Activated T-helper 2 cell treated with anti-CD3 and anti-CD28 coated beads, Interferon-gamma antibody, Interleukin-2, Interleukin-4, amounts not matched to agents 10 μg/mL and 5 μg/mL and 100 μg/mL, durations not matched to agents 14 hours and 24 hours and 36 hours (primary cell): Measurements from ENCODE around the gene ANO7. TPM values are rescaled to one million over a fixed set of nuclear protein-coding genes. Genes with fewer than 3 reads are reported as not detected.

ENCODE experiments used
- DNase-seq: peaks from one replicate; pipeline ENCODE4 v3.0.0; 2021; ENCODE audit warnings: low spot score
- H3K27ac Mint-ChIP-seq: one replicate; pipeline ENCODE4 v1.8.0; 2021; ENCODE audit warnings: mixed read lengths
- H3K27me3 Mint-ChIP-seq: one replicate; pipeline ENCODE4 v1.8.0; 2021; ENCODE audit warnings: low read depth, mixed read lengths
- H3K36me3 Mint-ChIP-seq: one replicate; pipeline ENCODE4 v1.8.0; 2021; ENCODE audit warnings: low read depth, mixed read lengths
- H3K4me1 Mint-ChIP-seq: one replicate; pipeline ENCODE4 v1.8.0; 2021; ENCODE audit warnings: low read depth, mixed read lengths
- H3K4me3 Mint-ChIP-seq: one replicate; pipeline ENCODE4 v1.8.0; 2021; ENCODE audit warnings: low read depth, mild to moderate bottlenecking, moderate library complexity, mixed read lengths
- H3K9me3 Mint-ChIP-seq: one replicate; pipeline ENCODE4 v1.8.0; 2021; ENCODE audit warnings: mixed read lengths
- intact Hi-C: fragments of 100-400 bp; cut with micrococcal nuclease; formaldehyde crosslinking; loops from one replicate; pipeline ENCODE4 v1.15.1; 2023
- total RNA-seq: library from RNA; stranded (reverse); gene quantifications from 2 replicates; pipeline ENCODE4 v1.2.3, GENCODE V29; 2022

Gene ANO7
- total RNA-seq, 1 donor from 2014 or later: 4.3 TPM

DNA sequence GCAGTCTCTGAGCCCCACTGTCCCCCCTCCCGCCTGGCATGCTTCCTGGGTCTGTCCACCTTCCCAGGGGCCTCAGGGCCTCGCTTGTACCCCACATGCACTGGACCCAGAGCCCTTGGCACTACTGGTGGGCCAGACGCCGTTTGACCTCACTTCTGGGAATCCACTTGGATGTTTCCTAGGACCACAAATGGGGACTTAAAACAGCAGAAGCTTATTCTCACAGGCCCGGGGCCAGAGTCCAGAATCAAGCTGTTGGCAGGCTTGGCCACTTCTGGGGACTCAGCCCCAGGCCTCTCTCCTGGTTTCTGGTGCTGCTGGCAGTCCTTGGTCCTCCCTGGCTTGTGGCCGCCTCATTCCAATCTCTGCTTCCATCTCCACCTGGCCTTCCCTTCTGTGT lies 19.6 kb downstream of the ANO7 start:
- intact Hi-C loops: no loop called here
- Mint-ChIP-seq H3K27me3 (no peaks in the 10 kb centered on the region), H3K9me3 (no peaks in the 10 kb centered on the region), H3K4me1 (no peaks in the 10 kb centered on the region), H3K4me3 (no peak overlapping the region), H3K27ac (no peak overlapping the region), H3K36me3 (no peaks in the 10 kb centered on the region)
- no peak for DNase-seq

DNA sequence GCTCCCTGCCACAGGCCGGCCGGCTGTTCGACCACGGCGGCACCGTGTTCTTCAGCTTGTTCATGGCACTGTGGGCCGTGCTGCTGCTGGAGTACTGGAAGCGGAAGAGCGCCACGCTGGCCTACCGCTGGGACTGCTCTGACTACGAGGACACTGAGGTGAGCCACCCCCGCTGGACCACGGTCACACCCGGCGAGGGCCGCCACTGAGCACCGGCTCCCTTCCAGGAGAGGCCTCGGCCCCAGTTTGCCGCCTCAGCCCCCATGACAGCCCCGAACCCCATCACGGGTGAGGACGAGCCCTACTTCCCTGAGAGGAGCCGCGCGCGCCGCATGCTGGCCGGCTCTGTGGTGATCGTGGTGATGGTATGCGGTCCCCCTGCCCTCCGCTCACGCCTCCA lies 20.8 kb downstream of the ANO7 start:
- H3K27ac Mint-ChIP-seq: no peak overlapping the region
- H3K27me3 Mint-ChIP-seq: no peaks in the 10 kb centered on the region
- H3K4me3 Mint-ChIP-seq: no peak overlapping the region
- no peaks in the 10 kb centered on the region for H3K9me3 Mint-ChIP-seq
- intact Hi-C loops: no loop called here
- no peaks in the 10 kb centered on the region for H3K4me1 Mint-ChIP-seq
- H3K36me3 Mint-ChIP-seq: no peaks in the 10 kb centered on the region
- DNase-seq: no peak

DNA sequence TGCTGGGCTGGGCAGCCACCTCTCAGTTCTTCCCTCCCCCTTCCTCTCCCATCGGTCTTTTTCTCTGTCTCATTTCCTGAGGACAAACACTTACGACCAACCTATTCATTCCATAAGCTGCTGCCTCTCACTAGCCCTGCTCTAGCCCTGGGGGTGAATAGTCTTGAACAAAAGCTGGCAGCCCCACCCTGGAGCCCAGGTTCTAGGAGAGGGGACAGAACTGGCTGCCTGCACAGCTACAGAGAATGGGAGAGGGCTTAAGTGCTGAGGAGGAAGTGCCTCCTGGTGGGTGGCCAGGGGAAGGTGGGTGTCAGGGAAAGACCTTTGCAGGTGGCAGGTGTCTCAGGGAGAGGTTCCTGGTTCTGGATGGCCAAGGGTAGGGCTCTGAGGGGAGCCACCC lies 22.8 kb downstream of the ANO7 start:
- H3K9me3 Mint-ChIP-seq: no peaks in the 10 kb centered on the region
- H3K4me3 Mint-ChIP-seq: no peak overlapping the region
- no peak for DNase-seq
- H3K27me3 Mint-ChIP-seq: no peaks in the 10 kb centered on the region
- intact Hi-C loops: no loop called here
- H3K4me1 Mint-ChIP-seq: no peaks in the 10 kb centered on the region
- no peaks in the 10 kb centered on the region for H3K36me3 Mint-ChIP-seq
- H3K27ac Mint-ChIP-seq: no peak overlapping the region

DNA sequence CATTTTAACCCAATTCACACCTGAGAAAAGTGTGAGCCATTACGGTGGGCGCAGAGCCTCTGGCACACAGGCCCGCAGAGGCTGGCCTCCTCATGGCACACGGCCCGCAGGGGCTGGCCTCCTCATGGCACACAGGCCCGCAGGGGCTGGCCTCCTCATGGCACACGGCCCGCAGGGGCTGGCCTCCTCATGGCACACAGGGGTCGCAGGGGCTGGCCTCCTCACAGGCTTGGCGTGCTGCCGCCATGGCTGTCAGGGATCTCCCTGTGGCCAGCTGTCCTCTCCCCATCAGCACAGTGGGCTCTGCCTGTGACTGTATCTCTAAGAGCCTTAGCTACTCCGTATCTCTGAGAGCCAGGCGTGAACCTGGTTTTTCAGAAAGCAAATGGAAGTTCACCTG lies 24.6 kb downstream of the ANO7 start:
- no peaks in the 10 kb centered on the region for H3K4me1 Mint-ChIP-seq
- peaks cover 5% of the 10 kb centered on the region for H3K27me3 Mint-ChIP-seq
- no peaks in the 10 kb centered on the region for H3K36me3 Mint-ChIP-seq
- no peaks in the 10 kb centered on the region for H3K9me3 Mint-ChIP-seq
- no peak for DNase-seq
- no peak overlapping the region for H3K27ac Mint-ChIP-seq
- intact Hi-C loops: no loop called here
- H3K4me3 Mint-ChIP-seq: no peak overlapping the region

- H3K4me3 Mint-ChIP-seq: no peak overlapping the region
- intact Hi-C loops: no loop called here
Measured at GRCh38 chr2:241213567-241213966, 25.1 kb downstream of the ANO7 start.

GRCh38 chr2:241214209-241214608 lies 25.7 kb downstream of the ANO7 start:
- Mint-ChIP-seq H3K4me3 (no peak overlapping the region), H3K4me1 (peaks cover 6% of the 10 kb centered on the region), H3K27ac (no peak overlapping the region), H3K9me3 (no peaks in the 10 kb centered on the region), H3K27me3 (peaks cover 12% of the 10 kb centered on the region), H3K36me3 (no peaks in the 10 kb centered on the region)
- intact Hi-C loops: no loop called here
- no peak for DNase-seq

More at GRCh38 chr2:241213567-241213966, 25.1 kb downstream of the ANO7 start:
- no peak for DNase-seq
- Mint-ChIP-seq H3K27me3 (peaks cover 7% of the 10 kb centered on the region), H3K36me3 (no peaks in the 10 kb centered on the region), H3K27ac (no peak overlapping the region), H3K4me1 (peaks cover 2% of the 10 kb centered on the region), H3K9me3 (no peaks in the 10 kb centered on the region)

- no peak for DNase-seq
- intact Hi-C loops: loop anchor here (5.0 kb wide), 2 partner anchors 112 to 652 kb away; partner anchors contain the start of genes DUSP28 and MTERF4
- H3K27me3 Mint-ChIP-seq: peaks cover 16% of the 10 kb centered on the region
Measured at GRCh38 chr2:241214766-241215165, 26.3 kb downstream of the ANO7 start.

DNA sequence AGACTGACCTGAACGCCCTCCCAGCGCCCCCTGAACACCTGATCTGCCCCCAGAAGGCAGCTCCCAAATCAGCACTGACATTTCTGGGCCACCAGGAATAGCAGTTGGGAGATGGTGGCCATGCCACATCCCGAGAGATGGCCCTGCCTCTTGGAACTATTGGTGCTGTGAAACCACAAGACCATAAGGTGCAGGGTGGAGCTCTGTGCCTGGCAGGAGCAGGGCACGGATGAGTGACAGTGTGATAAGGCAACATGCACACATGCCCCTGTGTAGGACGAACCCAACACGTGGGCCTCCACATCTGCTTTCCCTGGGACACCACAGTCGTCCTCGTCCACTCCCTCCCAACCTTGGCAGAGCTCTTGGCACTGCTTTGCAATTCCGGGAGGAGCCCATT lies 26.9 kb downstream of the ANO7 start:
- no peaks in the 10 kb centered on the region for H3K9me3 Mint-ChIP-seq
- H3K4me1 Mint-ChIP-seq: peaks cover 7% of the 10 kb centered on the region
- H3K4me3 Mint-ChIP-seq: no peak overlapping the region
- intact Hi-C loops: loop anchor here (5.0 kb wide), 2 partner anchors 113 to 653 kb away; partner anchors contain the start of genes DUSP28 and MTERF4
- H3K36me3 Mint-ChIP-seq: no peaks in the 10 kb centered on the region
- H3K27me3 Mint-ChIP-seq: peaks cover 19% of the 10 kb centered on the region
- no peak overlapping the region for H3K27ac Mint-ChIP-seq
- DNase-seq: no peak

More at GRCh38 chr2:241214766-241215165, 26.3 kb downstream of the ANO7 start:
- H3K36me3 Mint-ChIP-seq: no peaks in the 10 kb centered on the region
- H3K9me3 Mint-ChIP-seq: no peaks in the 10 kb centered on the region
- peaks cover 7% of the 10 kb centered on the region for H3K4me1 Mint-ChIP-seq
- no peak overlapping the region for H3K4me3 Mint-ChIP-seq
- no peak overlapping the region for H3K27ac Mint-ChIP-seq

DNA sequence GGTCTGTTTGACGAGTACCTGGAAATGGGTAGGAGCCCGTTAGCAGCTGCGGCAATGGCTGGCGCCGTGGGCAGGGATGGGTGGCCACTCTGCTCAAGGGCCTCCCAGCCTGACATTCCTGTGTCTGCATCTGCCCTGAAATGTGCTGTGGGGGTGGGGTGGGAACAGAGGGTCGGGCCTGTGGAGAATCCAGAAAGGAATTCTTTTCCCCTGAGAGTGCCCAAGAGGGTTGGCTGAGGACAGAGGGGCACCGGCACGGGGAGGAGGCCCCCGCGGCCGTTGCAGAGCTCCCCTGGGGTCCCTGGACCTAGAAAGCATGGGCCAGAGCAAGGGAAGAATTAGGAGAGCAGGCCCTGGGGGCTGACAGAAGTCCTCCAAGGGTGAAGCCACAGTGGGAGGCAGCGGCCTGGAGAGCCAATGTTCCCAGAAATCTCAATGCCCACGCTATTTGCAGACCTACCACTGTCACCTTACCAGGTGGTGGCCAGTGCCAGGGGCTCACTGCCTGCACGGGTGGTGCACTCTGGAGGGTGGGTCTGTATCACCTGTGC lies 27.8 kb downstream of the ANO7 start:
- DNase-seq: no peak
- H3K9me3 Mint-ChIP-seq: no peaks in the 10 kb centered on the region
- H3K36me3 Mint-ChIP-seq: no peaks in the 10 kb centered on the region
- H3K27me3 Mint-ChIP-seq: peaks cover 19% of the 10 kb centered on the region
- H3K4me3 Mint-ChIP-seq: peak overlapping the region; percentile 72
- intact Hi-C loops: loop anchor here (5.0 kb wide), 2 partner anchors 114 to 654 kb away; partner anchors contain the start of genes DUSP28 and MTERF4
- peaks cover 7% of the 10 kb centered on the region for H3K4me1 Mint-ChIP-seq
- no peak overlapping the region for H3K27ac Mint-ChIP-seq

DNA sequence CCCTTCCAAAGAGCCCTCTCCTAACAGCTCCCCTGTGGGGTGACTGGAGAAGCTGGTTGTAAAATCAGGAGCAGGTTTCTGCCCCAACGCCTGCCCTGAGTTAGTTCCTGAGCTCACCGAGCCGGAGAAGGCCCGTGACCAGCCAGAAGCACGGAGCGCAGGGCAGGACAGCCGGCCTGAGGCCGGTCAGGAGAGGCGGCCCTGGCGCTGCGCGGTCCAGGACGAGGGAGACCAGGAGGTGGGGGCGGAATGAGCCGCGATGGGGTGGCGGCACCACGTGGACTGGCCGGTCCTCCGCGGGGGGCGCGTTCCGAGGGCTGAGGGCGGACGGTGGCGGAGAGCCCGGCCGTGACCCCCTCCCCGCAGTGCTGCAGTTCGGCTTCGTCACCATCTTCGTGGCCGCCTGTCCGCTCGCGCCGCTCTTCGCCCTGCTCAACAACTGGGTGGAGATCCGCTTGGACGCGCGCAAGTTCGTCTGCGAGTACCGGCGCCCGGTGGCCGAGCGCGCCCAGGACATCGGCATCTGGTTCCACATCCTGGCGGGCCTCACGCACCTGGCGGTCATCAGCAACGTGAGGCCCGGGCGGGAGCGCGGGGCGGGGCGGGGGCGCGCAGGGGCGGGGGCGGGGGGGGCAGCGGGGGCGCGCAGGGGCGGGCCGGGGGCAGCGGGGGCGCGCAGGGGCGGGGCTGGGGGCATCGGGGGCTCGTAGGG lies 29.0 kb downstream of the ANO7 start:
- no peaks in the 10 kb centered on the region for H3K9me3 Mint-ChIP-seq
- peak overlapping the region; percentile 79 for H3K4me3 Mint-ChIP-seq
- peaks cover 7% of the 10 kb centered on the region for H3K4me1 Mint-ChIP-seq
- H3K27ac Mint-ChIP-seq: no peak overlapping the region
- H3K27me3 Mint-ChIP-seq: peaks cover 19% of the 10 kb centered on the region
- peak; percentile 21 for DNase-seq
- intact Hi-C loops: loop anchor here (5.0 kb wide), 2 partner anchors 115 to 655 kb away; partner anchors contain the start of genes DUSP28 and MTERF4
- no peaks in the 10 kb centered on the region for H3K36me3 Mint-ChIP-seq

DNA sequence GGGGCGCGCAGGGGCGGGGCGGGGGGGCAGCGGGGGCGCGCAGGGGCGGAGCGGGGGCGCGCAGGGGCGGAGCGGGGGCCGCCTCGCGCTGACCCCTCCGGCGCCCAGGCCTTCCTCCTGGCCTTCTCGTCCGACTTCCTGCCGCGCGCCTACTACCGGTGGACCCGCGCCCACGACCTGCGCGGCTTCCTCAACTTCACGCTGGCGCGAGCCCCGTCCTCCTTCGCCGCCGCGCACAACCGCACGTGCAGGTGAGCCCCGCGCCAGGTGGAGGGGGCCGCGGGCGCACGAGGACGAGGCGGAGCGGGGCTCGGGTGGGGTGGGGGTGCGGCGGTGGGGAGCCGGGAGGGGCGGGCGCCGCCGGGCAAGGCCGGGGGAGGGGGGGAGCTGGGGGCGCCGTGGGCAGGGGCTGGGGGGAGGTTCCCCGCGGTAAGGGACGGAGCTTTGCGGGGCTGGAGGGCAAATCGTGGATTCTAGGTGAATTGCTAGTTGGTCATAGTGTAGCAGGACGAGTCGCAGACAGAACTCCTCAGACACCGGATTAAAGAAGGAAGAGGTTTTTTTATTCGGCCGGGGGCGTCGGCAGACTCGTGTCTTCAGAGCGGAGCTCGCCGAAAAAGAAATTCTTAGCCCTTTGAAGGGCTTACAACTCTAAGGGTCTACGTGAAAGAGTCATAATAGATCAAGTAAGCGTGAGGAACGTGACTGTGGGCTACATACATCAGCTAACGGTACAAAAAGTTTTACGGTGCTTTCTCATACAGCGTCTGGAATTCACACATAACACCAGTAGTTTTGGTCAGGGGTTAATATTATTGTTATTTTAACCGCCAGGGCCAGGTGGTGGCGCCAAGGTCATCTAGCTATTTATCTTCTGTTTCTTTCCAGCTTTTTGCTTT lies 29.9 kb downstream of the ANO7 start:
- Mint-ChIP-seq H3K27ac (peak overlapping the region; percentile 69), H3K4me3 (peak overlapping the region; percentile 84), H3K36me3 (no peaks in the 10 kb centered on the region), H3K9me3 (no peaks in the 10 kb centered on the region), H3K27me3 (peaks cover 19% of the 10 kb centered on the region), H3K4me1 (peaks cover 10% of the 10 kb centered on the region)
- peak; percentile 22 for DNase-seq
- intact Hi-C loops: loop anchor here (5.0 kb wide), 2 partner anchors 116 to 656 kb away; partner anchors contain the start of genes DUSP28 and MTERF4

DNA sequence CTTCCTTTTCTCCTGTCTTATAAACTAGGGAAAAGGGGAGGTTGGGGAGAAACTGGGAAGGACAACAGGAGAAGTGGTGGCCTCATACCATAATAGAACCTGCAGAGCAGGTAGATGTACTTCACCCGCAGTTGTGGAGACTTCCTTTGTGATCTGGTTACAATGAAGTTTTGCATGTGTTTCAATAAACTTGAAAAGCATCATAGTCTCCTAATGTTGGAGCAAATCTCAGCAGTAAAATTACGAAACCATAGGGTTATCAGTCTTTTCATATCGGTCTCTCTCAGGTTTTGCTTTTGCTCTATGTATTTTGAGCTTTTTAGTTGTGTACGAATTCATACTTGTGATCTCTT lies 30.5 kb downstream of the ANO7 start:
- no peaks in the 10 kb centered on the region for H3K9me3 Mint-ChIP-seq
- H3K27ac Mint-ChIP-seq: no peak overlapping the region
- peaks cover 13% of the 10 kb centered on the region for H3K4me1 Mint-ChIP-seq
- no peak for DNase-seq
- H3K36me3 Mint-ChIP-seq: no peaks in the 10 kb centered on the region
- intact Hi-C loops: loop anchor here (5.0 kb wide), 2 partner anchors 117 to 657 kb away; partner anchors contain the start of genes DUSP28 and MTERF4
- peak overlapping the region; percentile 84 for H3K4me3 Mint-ChIP-seq
- H3K27me3 Mint-ChIP-seq: peaks cover 19% of the 10 kb centered on the region
